Measurements from ENCODE around the gene TSC22D2. TPM values are rescaled to one million over a fixed set of nuclear protein-coding genes. Genes with fewer than 3 reads are reported as not detected.

TSC22D2 gene
- total RNA-seq, 1 experiment from 2014 or later = 43.1 TPM

DNA sequence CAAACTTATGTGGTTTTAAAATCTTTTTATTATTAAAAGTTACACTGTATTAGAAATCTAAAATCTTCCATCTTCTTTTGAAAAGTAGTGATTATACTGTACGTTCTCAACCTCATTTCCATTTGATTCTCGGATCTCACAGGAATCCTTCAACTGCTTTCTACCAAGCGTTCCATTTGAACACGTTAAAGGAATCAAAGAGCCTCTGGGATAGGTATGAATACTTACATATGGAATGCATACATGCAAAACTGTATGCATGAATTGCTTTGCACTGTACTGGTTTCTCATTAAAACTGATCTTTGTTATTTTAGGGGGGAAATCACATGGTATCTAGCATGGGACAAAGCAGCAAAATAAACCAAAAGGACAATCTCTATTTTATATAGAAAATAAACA is 14.8 kb downstream of the TSC22D2 start:
- TF ChIP-seq, protein P1, sequence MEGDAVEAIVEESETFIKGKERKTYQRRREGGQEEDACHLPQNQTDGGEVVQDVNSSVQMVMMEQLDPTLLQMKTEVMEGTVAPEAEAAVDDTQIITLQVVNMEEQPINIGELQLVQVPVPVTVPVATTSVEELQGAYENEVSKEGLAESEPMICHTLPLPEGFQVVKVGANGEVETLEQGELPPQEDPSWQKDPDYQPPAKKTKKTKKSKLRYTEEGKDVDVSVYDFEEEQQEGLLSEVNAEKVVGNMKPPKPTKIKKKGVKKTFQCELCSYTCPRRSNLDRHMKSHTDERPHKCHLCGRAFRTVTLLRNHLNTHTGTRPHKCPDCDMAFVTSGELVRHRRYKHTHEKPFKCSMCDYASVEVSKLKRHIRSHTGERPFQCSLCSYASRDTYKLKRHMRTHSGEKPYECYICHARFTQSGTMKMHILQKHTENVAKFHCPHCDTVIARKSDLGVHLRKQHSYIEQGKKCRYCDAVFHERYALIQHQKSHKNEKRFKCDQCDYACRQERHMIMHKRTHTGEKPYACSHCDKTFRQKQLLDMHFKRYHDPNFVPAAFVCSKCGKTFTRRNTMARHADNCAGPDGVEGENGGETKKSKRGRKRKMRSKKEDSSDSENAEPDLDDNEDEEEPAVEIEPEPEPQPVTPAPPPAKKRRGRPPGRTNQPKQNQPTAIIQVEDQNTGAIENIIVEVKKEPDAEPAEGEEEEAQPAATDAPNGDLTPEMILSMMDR (IDR thresholded peaks at IDR 0.05) = no peak
- TF ChIP-seq POLR2AphosphoS5 (IDR thresholded peaks at IDR 0.05; ENCODE audit: low read depth, low read length) (no peak), SIN3A (IDR thresholded peaks at IDR 0.05; ENCODE audit: borderline replicate concordance, insufficient read depth, low read depth, low read length) (no peak), TCF7L2 (IDR thresholded peaks at IDR 0.05; ENCODE audit: low read depth, low read length) (no peak)
- TF ChIP-seq, protein P2, sequence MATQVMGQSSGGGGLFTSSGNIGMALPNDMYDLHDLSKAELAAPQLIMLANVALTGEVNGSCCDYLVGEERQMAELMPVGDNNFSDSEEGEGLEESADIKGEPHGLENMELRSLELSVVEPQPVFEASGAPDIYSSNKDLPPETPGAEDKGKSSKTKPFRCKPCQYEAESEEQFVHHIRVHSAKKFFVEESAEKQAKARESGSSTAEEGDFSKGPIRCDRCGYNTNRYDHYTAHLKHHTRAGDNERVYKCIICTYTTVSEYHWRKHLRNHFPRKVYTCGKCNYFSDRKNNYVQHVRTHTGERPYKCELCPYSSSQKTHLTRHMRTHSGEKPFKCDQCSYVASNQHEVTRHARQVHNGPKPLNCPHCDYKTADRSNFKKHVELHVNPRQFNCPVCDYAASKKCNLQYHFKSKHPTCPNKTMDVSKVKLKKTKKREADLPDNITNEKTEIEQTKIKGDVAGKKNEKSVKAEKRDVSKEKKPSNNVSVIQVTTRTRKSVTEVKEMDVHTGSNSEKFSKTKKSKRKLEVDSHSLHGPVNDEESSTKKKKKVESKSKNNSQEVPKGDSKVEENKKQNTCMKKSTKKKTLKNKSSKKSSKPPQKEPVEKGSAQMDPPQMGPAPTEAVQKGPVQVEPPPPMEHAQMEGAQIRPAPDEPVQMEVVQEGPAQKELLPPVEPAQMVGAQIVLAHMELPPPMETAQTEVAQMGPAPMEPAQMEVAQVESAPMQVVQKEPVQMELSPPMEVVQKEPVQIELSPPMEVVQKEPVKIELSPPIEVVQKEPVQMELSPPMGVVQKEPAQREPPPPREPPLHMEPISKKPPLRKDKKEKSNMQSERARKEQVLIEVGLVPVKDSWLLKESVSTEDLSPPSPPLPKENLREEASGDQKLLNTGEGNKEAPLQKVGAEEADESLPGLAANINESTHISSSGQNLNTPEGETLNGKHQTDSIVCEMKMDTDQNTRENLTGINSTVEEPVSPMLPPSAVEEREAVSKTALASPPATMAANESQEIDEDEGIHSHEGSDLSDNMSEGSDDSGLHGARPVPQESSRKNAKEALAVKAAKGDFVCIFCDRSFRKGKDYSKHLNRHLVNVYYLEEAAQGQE (IDR thresholded peaks at IDR 0.05; ENCODE audit: insufficient read depth in 1 of 2, low read depth in 2 of 2, low read length in 1 of 2) = no peak
- Histone ChIP-seq H3K27ac (ENCODE audit: low read length) (no peak overlapping the region), H3K36me3 (ENCODE audit: control insufficient read depth, insufficient read depth, low read length) (peaks cover 15% of the 10 kb centered on the region; the same call in 1 of the 2 replicates), H3K27me3 (ENCODE audit: control insufficient read depth, insufficient read depth, low read length) (no peaks in the 10 kb centered on the region), H3K4me1 (ENCODE audit: control insufficient read depth, insufficient read depth, low read length) (peaks cover 60% of the 10 kb centered on the region), H3K4me3 (ENCODE audit: low read depth in 2 of 2, low read length in 2 of 2) (no peak overlapping the region), H3K9me3 (ENCODE audit: control insufficient read depth, insufficient read depth, low read depth, low read length) (no peaks in the 10 kb centered on the region)
- intact Hi-C loops (cut with micrococcal nuclease; ENCODE audit: unreplicated experiment) (no loop called here), in situ Hi-C loops (cut with HindIII; ENCODE audit: low pct_unique_long_range_greater_than_20kb, low sequenced_read_pairs) (no loop called here)
- CTCF ChIA-PET = no interaction called here
- DNase-seq (ENCODE audit: low read depth, low spot score) (no peak), ATAC-seq (no peak)
- BruUV-seq (replicated peaks) = no TSS peak
- POLR2A ChIA-PET = no interaction called here

DNA sequence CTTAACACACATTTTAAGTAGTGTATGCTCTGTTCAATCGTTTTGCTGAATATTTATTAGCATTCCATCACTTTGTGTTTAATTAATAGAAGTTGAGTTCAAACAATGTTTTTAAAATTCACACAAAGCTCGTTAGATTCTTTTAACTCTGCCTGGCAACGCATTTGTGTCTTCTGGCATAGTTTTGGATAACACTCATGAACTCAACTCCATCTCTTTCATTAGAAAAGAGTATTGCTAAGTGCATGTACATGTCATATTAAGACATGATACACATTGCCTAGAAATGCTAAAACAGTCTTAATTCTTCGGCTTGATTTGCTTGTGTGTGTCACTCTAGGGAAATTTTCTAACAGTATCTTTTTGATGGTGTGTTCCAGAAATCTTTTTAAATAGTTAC is 15.7 kb downstream of the TSC22D2 start:
- H3K4me1 ChIP-seq (ENCODE audit: control insufficient read depth, insufficient read depth, low read length) = peaks cover 59% of the 10 kb centered on the region
- TF ChIP-seq TCF7L2 (IDR thresholded peaks at IDR 0.05; ENCODE audit: low read depth, low read length) (no peak), SIN3A (IDR thresholded peaks at IDR 0.05; ENCODE audit: borderline replicate concordance, insufficient read depth, low read depth, low read length) (no peak), POLR2AphosphoS5 (IDR thresholded peaks at IDR 0.05; ENCODE audit: low read depth, low read length) (no peak)
- TF ChIP-seq, protein P2 (IDR thresholded peaks at IDR 0.05; ENCODE audit: insufficient read depth in 1 of 2, low read depth in 2 of 2, low read length in 1 of 2) = no peak
- TF ChIP-seq, protein P1 (IDR thresholded peaks at IDR 0.05) = no peak
- CTCF ChIA-PET = interaction anchor here (0.6 to 1.1 kb wide), 2 partner anchors 19 to 72 kb away, joined by 3 to 5 read pairs; no protein-coding TSS in a partner anchor
- BruUV-seq (replicated peaks) = no TSS peak
- ATAC-seq (no peak), DNase-seq (ENCODE audit: low read depth, low spot score) (no peak)
- peaks cover 13% of the 10 kb centered on the region; the same call in 1 of the 2 replicates for H3K36me3 ChIP-seq (ENCODE audit: control insufficient read depth, insufficient read depth, low read length)
- intact Hi-C loops (cut with micrococcal nuclease; ENCODE audit: unreplicated experiment) (no loop called here), in situ Hi-C loops (cut with HindIII; ENCODE audit: low pct_unique_long_range_greater_than_20kb, low sequenced_read_pairs) (no loop called here)
- POLR2A ChIA-PET = no interaction called here
- H3K27ac ChIP-seq (ENCODE audit: low read length) = no peak overlapping the region
- H3K9me3 ChIP-seq (ENCODE audit: control insufficient read depth, insufficient read depth, low read depth, low read length) = no peaks in the 10 kb centered on the region
- H3K27me3 ChIP-seq (ENCODE audit: control insufficient read depth, insufficient read depth, low read length) = no peaks in the 10 kb centered on the region
- H3K4me3 ChIP-seq (ENCODE audit: low read depth in 2 of 2, low read length in 2 of 2) = no peak overlapping the region
